ENCODE measurements around the gene MLX. TPM values are rescaled to one million over a fixed set of nuclear protein-coding genes. Genes with fewer than 3 reads are reported as not detected.
A peak's percentile ranks its signal among the peaks of the same experiment; 100 is the strongest.

The MLX gene
- total and polyA plus RNA-seq, 2 of the 8 experiments (the other 6 are each of a cell fraction or from before 2014, with no cell fraction given): 27.0 to 27.5 TPM

- TF ChIP-seq CHD7 (IDR thresholded peaks at IDR 0.05; ENCODE audit: insufficient replicate concordance, low read length): no peak
- peak; percentile 68 for TF ChIP-seq TAF7 (optimal IDR thresholded peaks at IDR 0.05; ENCODE audit: borderline replicate concordance, low read depth, low read length)
- TF ChIP-seq TCF12 (IDR thresholded peaks at IDR 0.05; ENCODE audit: low read depth, low read length): 0 out of 2 replicates have a peak, but pooled peaks have one; percentile 9
- TF ChIP-seq BRCA1 (IDR thresholded peaks at IDR 0.05; ENCODE audit: low read depth, low read length): peak; percentile 98
- TF ChIP-seq SUZ12 (IDR thresholded peaks at IDR 0.05; ENCODE audit: low read length): no peak
- no peak for TF ChIP-seq CHD1 (IDR thresholded peaks at IDR 0.05; ENCODE audit: low read depth, low read length)
- no peak for TF ChIP-seq TEAD4 (IDR thresholded peaks at IDR 0.05; ENCODE audit: low read depth, low read length)
- TF ChIP-seq YY1 (IDR thresholded peaks at IDR 0.05; ENCODE audit: low read depth, low read length): 0 out of 2 replicates have a peak, but pooled peaks have one; percentile 25
- no peak for TF ChIP-seq GTF2F1 (IDR thresholded peaks at IDR 0.05; ENCODE audit: borderline replicate concordance, low read depth, low read length)
- TF ChIP-seq SAP30 (IDR thresholded peaks at IDR 0.05; ENCODE audit: insufficient read depth, insufficient replicate concordance, low read length): peak; percentile 67
- peak; percentile 98 for TF ChIP-seq SIN3A (conservative IDR thresholded peaks at IDR 0.05 in 1 of 2, IDR thresholded peaks at IDR 0.05 in 1 of 2; ENCODE audit: low read depth in 1 of 2, low read length in 2 of 2)
Observed at GRCh38 chr17:42561897-42562387, 5.0 kb upstream of the MLX start, which contains the start of gene COASY (continued).
